ENCODE measurements around the gene RTEL1. TPM values are rescaled to one million over a fixed set of nuclear protein-coding genes. Genes with fewer than 3 reads are reported as not detected.

The RTEL1 gene
- total RNA-seq, 1 experiment from 2014 or later = 58.0 TPM

DNA sequence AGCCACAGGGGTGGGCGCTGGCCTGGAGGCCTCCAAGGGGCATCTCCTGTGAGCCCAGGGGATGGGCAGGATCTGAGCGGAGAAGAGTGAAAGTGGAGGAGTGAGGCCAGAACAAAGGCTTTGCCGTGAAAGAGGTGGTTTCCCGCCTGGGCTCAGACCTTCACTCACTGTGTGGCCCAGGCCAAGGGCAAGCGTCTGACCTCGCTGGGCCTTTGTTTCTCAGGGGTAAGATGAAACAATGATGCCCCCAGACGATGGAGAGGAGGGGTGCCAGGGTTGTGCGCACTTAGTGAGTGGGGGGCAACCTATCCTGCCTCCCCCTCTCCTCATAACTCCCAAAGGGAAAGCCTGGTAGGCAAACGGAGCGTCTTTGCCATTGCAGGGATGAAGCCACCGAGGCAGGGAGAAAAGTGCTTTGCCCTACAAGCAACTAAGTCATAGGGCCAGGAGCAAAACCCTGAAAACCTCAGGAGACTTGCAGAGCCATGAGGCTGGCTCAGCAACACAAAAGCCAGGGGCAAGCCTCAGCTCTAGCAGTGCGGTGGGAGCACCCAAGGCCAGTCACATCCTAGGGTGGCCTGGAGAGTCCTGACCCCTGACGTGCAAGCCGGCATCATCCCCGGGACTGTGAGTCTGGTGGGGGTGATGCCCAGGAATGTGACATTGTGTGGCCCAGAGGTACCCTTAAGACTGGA, 4.0 kb upstream of the RTEL1 start:
- H3K79me2 ChIP-seq (ENCODE audit: insufficient read depth, low read length) = peaks cover 33% of the 10 kb centered on the region
- no peak overlapping the region for H2AFZ ChIP-seq (ENCODE audit: low read depth, low read length, poor library complexity, severe bottlenecking)
- H3K9ac ChIP-seq (ENCODE audit: low read length) = peak overlapping the region; percentile 64
- TF ChIP-seq CBX3 (IDR thresholded peaks at IDR 0.05; ENCODE audit: low read depth) = no peak
- ChIA-PET RAD21 (ENCODE audit: low non-redundant PET in 1 of 2, low total read pairs in 2 of 2, uncharacterized antibody in 2 of 2, unreplicated experiment in 2 of 2) (no interaction called here), POLR2A (interaction anchor here (1.1 to 1.2 kb wide), 3 partner anchors 12 to 211 kb away, joined by 3 to 7 read pairs (median 4); partner anchors contain the start of gene TPD52L2), CTCF (interaction anchor here (1.0 to 1.1 kb wide), 2 partner anchors 12 to 116 kb away, joined by 3 to 6 read pairs; no protein-coding TSS in a partner anchor)
- intact Hi-C loops (cut with micrococcal nuclease) = loop anchor here (1.0 to 2.0 kb wide), 2 partner anchors 28 to 43 kb away; partner anchors contain the start of gene TNFRSF6B
- H3K9me2 ChIP-seq (ENCODE audit: insufficient read depth) = no peaks in the 10 kb centered on the region
- H3K9me3 ChIP-seq (ENCODE audit: control insufficient read depth in 1 of 2, insufficient read depth in 1 of 2, low read depth in 1 of 2, low read length in 2 of 2) = no peaks in the 10 kb centered on the region
- H3K36me3 ChIP-seq (ENCODE audit: control insufficient read depth in 1 of 2, insufficient read depth in 2 of 2, low read length in 2 of 2) = no peaks in the 10 kb centered on the region
- H3K4me1 ChIP-seq (ENCODE audit: control insufficient read depth in 1 of 2, insufficient read depth in 2 of 2, low read length in 2 of 2) = peaks cover 18 to 49% of the 10 kb centered on the region in 2 experiments
- no peaks in the 10 kb centered on the region for H4K20me1 ChIP-seq (ENCODE audit: insufficient read depth)
- DNase-seq (ENCODE audit: low read depth, low spot score) = no peak
- H3K4me3 ChIP-seq (replicated peaks in 1 of 2; ENCODE audit: low read depth in 1 of 2, low read length in 2 of 2) = peak overlapping the region; percentile 65 to 75
- H3K27ac ChIP-seq (ENCODE audit: low read depth, low read length) = peak overlapping the region; percentile 65
- H3K4me2 ChIP-seq (ENCODE audit: low read length) = peak overlapping the region; percentile 89
- no peaks in the 10 kb centered on the region for H3K27me3 ChIP-seq (ENCODE audit: insufficient read depth, low read length)
- ATAC-seq = no peak
- BruUV-seq (replicated peaks) = no TSS peak

DNA sequence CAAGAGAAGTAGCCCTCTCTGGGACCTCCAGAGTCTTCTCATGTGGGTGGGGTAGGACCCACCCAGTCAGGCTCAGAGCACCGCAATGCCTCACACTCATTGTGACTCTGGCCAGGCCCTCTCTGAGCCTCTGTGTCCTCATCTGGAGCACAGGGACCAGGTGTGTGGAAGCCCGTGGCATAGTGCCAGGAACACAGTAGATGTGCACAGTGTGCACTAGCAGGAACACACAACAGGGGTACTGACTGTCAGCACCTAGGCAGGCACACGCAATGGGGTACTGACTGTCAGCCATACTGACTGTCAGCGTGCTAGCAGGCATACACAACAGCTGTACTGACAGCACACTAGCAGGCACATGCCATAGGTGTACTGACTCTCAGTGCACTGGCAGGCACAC, 2.9 kb upstream of the RTEL1 start:
- Histone ChIP-seq H3K9me2 (ENCODE audit: insufficient read depth) (no peaks in the 10 kb centered on the region), H3K4me1 (ENCODE audit: control insufficient read depth in 1 of 2, insufficient read depth in 2 of 2, low read length in 2 of 2) (peaks cover 25 to 55% of the 10 kb centered on the region in 2 experiments), H3K4me3 (replicated peaks in 1 of 2; ENCODE audit: low read depth in 1 of 2, low read length in 2 of 2) (no peak overlapping the region), H3K36me3 (ENCODE audit: control insufficient read depth in 1 of 2, insufficient read depth in 2 of 2, low read length in 2 of 2) (no peaks in the 10 kb centered on the region), H4K20me1 (ENCODE audit: insufficient read depth) (no peaks in the 10 kb centered on the region), H3K9me3 (ENCODE audit: control insufficient read depth in 1 of 2, insufficient read depth in 1 of 2, low read depth in 1 of 2, low read length in 2 of 2) (no peaks in the 10 kb centered on the region), H2AFZ (ENCODE audit: low read depth, low read length, poor library complexity, severe bottlenecking) (no peak overlapping the region), H3K79me2 (ENCODE audit: insufficient read depth, low read length) (peaks cover 35% of the 10 kb centered on the region), H3K9ac (ENCODE audit: low read length) (no peak overlapping the region), H3K4me2 (ENCODE audit: low read length) (no peak overlapping the region), H3K27me3 (ENCODE audit: insufficient read depth, low read length) (no peaks in the 10 kb centered on the region), H3K27ac (ENCODE audit: low read depth, low read length) (no peak overlapping the region)
- intact Hi-C loops (cut with micrococcal nuclease) = no loop called here
- no peak for ATAC-seq
- ChIA-PET RAD21 (ENCODE audit: low non-redundant PET in 1 of 2, low total read pairs in 2 of 2, uncharacterized antibody in 2 of 2, unreplicated experiment in 2 of 2) (no interaction called here), POLR2A (interaction anchor here (0.8 kb wide), 1 partner anchor 28 kb away, joined by 3 read pairs; the partner anchor contains the start of gene GMEB2), CTCF (no interaction called here)
- no peak for DNase-seq (ENCODE audit: low read depth, low spot score)
- no TSS peak for BruUV-seq (replicated peaks)
- TF ChIP-seq CBX3 (IDR thresholded peaks at IDR 0.05; ENCODE audit: low read depth) (no peak), ELF1 (IDR thresholded peaks at IDR 0.05; ENCODE audit: borderline replicate concordance, low read depth) (no peak), TCF7L2 (IDR thresholded peaks at IDR 0.05; ENCODE audit: borderline replicate concordance, extremely low read depth, insufficient read depth, insufficient read length) (no peak), YY1 (IDR thresholded peaks at IDR 0.05; ENCODE audit: extremely low read depth, insufficient replicate concordance, low read depth, low read length) (no peak), ZFX (IDR thresholded peaks at IDR 0.05) (no peak), EZH2 (IDR thresholded peaks at IDR 0.05) (no peak), POLR2A (IDR thresholded peaks at IDR 0.05; ENCODE audit: borderline replicate concordance, extremely low read depth, insufficient read depth, insufficient read length) (no peak), EGR1 (IDR thresholded peaks at IDR 0.05; ENCODE audit: low read depth) (no peak), JUND (IDR thresholded peaks at IDR 0.05) (no peak), SIN3A (IDR thresholded peaks at IDR 0.05; ENCODE audit: low read depth) (no peak), SP1 (IDR thresholded peaks at IDR 0.05; ENCODE audit: low read depth) (no peak), CEBPB (IDR thresholded peaks at IDR 0.05; ENCODE audit: low read depth) (no peak), ZNF274 (IDR thresholded peaks at IDR 0.05; ENCODE audit: low read depth, low read length) (no peak), POLR2AphosphoS5 (IDR thresholded peaks at IDR 0.05; ENCODE audit: low read depth, low read length) (no peak), FOSL1 (IDR thresholded peaks at IDR 0.05; ENCODE audit: low read depth) (no peak)
- TF ChIP-seq, protein P1, sequence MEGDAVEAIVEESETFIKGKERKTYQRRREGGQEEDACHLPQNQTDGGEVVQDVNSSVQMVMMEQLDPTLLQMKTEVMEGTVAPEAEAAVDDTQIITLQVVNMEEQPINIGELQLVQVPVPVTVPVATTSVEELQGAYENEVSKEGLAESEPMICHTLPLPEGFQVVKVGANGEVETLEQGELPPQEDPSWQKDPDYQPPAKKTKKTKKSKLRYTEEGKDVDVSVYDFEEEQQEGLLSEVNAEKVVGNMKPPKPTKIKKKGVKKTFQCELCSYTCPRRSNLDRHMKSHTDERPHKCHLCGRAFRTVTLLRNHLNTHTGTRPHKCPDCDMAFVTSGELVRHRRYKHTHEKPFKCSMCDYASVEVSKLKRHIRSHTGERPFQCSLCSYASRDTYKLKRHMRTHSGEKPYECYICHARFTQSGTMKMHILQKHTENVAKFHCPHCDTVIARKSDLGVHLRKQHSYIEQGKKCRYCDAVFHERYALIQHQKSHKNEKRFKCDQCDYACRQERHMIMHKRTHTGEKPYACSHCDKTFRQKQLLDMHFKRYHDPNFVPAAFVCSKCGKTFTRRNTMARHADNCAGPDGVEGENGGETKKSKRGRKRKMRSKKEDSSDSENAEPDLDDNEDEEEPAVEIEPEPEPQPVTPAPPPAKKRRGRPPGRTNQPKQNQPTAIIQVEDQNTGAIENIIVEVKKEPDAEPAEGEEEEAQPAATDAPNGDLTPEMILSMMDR (IDR thresholded peaks at IDR 0.05 in 2 of 3, conservative IDR thresholded peaks at IDR 0.05 in 1 of 3; ENCODE audit: borderline replicate concordance in 1 of 3, insufficient read depth in 1 of 3, low read depth in 2 of 3, low read length in 2 of 3) = no peak
- TF ChIP-seq, protein P2, sequence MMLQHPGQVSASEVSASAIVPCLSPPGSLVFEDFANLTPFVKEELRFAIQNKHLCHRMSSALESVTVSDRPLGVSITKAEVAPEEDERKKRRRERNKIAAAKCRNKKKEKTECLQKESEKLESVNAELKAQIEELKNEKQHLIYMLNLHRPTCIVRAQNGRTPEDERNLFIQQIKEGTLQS (IDR thresholded peaks at IDR 0.05) = no peak
- TF ChIP-seq, protein P3, sequence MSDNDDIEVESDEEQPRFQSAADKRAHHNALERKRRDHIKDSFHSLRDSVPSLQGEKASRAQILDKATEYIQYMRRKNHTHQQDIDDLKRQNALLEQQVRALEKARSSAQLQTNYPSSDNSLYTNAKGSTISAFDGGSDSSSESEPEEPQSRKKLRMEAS (IDR thresholded peaks at IDR 0.05) = no peak

Data from HCT116 (cell line).